ENCODE results near the gene CLEC2L. TPM values are rescaled to one million over a fixed set of nuclear protein-coding genes. Genes with fewer than 3 reads are reported as not detected.

CLEC2L gene
- total and polyA plus RNA-seq, 2 of the 8 experiments (the other 6 are each of a cell fraction or from before 2014, with no cell fraction given): 0.20 to 1.9 TPM

GRCh38 chr7:139482662-139483466 is 40.6 kb upstream of the CLEC2L start:
- Histone ChIP-seq H3K9me3 (ENCODE audit: insufficient read depth in 2 of 2, low read depth in 1 of 2, low read length in 1 of 2) (no peaks in the 10 kb centered on the region), H3K4me2 (ENCODE audit: insufficient read depth in 1 of 2, low read depth in 2 of 2, low read length in 2 of 2) (peak overlapping the region; percentile 81 to 90), H3K79me1 (ENCODE audit: low read depth, low read length) (peaks cover 5% of the 10 kb centered on the region), H3K27me3 (replicated peaks in 1 of 4; ENCODE audit: control insufficient read depth in 3 of 4, extremely low read depth in 1 of 4, insufficient read depth in 3 of 4, low read length in 3 of 4) (peaks cover 0 to 11% (median 5%) of the 10 kb centered on the region in 4 experiments; a peak in 4 of 7 replicates), H3K27ac (ENCODE audit: low read depth, low read length) (no peak overlapping the region), H3K23ac (ENCODE audit: insufficient read length) (no peak overlapping the region), H3K23me2 (ENCODE audit: low read depth, low read length) (peaks cover 13% of the 10 kb centered on the region; the same call in 1 of the 2 replicates), H3K4ac (replicated peaks; ENCODE audit: insufficient read length, low read depth, low read length) (no peak overlapping the region), H3K4me1 (replicated peaks in 1 of 4; ENCODE audit: control insufficient read depth in 3 of 4, insufficient read depth in 4 of 4, low read length in 3 of 4) (peaks cover 0 to 8% (median 4%) of the 10 kb centered on the region in 4 experiments; a peak in 5 of 7 replicates), H3K79me2 (ENCODE audit: control insufficient read depth in 1 of 2, insufficient read depth in 2 of 2, low read length in 2 of 2) (peaks cover 0 to 11% of the 10 kb centered on the region in 2 experiments; a peak in 1 of 4 replicates), H2BK5ac (ENCODE audit: low read depth, low read length) (no peak overlapping the region), H2BK20ac (ENCODE audit: low read length) (no peak overlapping the region), H3K18ac (ENCODE audit: extremely low read depth, low read length) (peak overlapping the region; percentile 97), H2AFZ (ENCODE audit: low read length) (peak overlapping the region; percentile 16; the same call in 1 of the 2 replicates), H2AK5ac (ENCODE audit: low read depth, low read length) (no peak overlapping the region), H2BK15ac (ENCODE audit: low read length) (no peak overlapping the region; the same call in 1 of the 2 replicates), H3K14ac (ENCODE audit: insufficient read length) (no peak overlapping the region), H3K36me3 (ENCODE audit: control insufficient read depth in 2 of 4, insufficient read depth in 4 of 4, low read length in 3 of 4) (peaks cover 0 to 6% (median under 1%) of the 10 kb centered on the region in 4 experiments; a peak in 2 of 8 replicates), H2BK120ac (replicated peaks; ENCODE audit: low read depth, low read length) (no peak overlapping the region), H2BK12ac (ENCODE audit: low read depth, low read length) (0 out of 2 replicates have a peak overlapping the region, but pooled peaks have one; percentile 27), H4K5ac (ENCODE audit: insufficient read length, low read depth, low read length) (peak overlapping the region; percentile 38), H3K4me3 (ENCODE audit: extremely low read depth in 1 of 4, insufficient read depth in 2 of 4, low read depth in 3 of 4, low read length in 4 of 4) (peak overlapping the region; percentile 57 to 71 (median 64)), H3K56ac (replicated peaks; ENCODE audit: insufficient read length, low read depth, low read length) (peak overlapping the region; percentile 30), H4K91ac (replicated peaks; ENCODE audit: insufficient read length, low read length) (peak overlapping the region; percentile 89), H4K8ac (ENCODE audit: extremely low read depth, insufficient read depth, low read length) (peak overlapping the region; percentile 92), H3K9ac (replicated peaks in 1 of 4; ENCODE audit: extremely low read depth in 1 of 4, low read depth in 3 of 4, low read length in 3 of 4) (peak overlapping the region; percentile 34 to 52 (median 44); a peak in 6 of 7 replicates), H4K20me1 (replicated peaks in 1 of 2; ENCODE audit: control insufficient read depth in 1 of 2, insufficient read depth in 2 of 2, low read length in 2 of 2) (peaks cover 2 to 4% of the 10 kb centered on the region in 2 experiments)
- CTCF ChIA-PET (ENCODE audit: partially characterized antibody): interaction anchor here (0.6 to 2.7 kb wide), 9 partner anchors 10 to 162 kb away, joined by 3 to 16 read pairs (median 4); no protein-coding TSS in a partner anchor
- DNase-seq (ENCODE audit: low read depth in 1 of 2, low spot score in 2 of 2) (peak in 1 of 2 experiments; percentile 73), FAIRE-seq (no peak)
- 3% methylated on average over 54 of the region's 90 CpGs; no CpG with 5 or more reads in 1 of the 2 experiments for WGBS, 2 experiments (ENCODE audit: extremely low coverage in 1 of 2, insufficient coverage in 1 of 2, insufficient read length in 1 of 2, insufficient replicate concordance in 2 of 2, low coverage in 1 of 2, low lambda C conversion rate in 2 of 2, missing lambda C conversion rate in 1 of 2)
- POLR2A ChIA-PET (ENCODE audit: partially characterized antibody): interaction anchor here (0.8 to 2.3 kb wide), 16 partner anchors 8 to 290 kb away, joined by 3 to 11 read pairs (median 4); partner anchors contain the start of gene LUC7L2
- no peak for TF ChIP-seq ZNF274 (IDR thresholded peaks at IDR 0.05; ENCODE audit: borderline replicate concordance, extremely low read depth, low read length)
- no peak for TF ChIP-seq FOSL1 (IDR thresholded peaks at IDR 0.05; ENCODE audit: insufficient read depth, low read depth, low read length)
- TF ChIP-seq POLR2AphosphoS5 (IDR thresholded peaks at IDR 0.05; ENCODE audit: low read depth, low read length): no peak
- TF ChIP-seq RFX5 (IDR thresholded peaks at IDR 0.05; ENCODE audit: borderline replicate concordance, low read depth, low read length): no peak
- TF ChIP-seq POU5F1 (IDR thresholded peaks at IDR 0.05; ENCODE audit: low read depth, low read length): no peak
- no peak for TF ChIP-seq PHF8 (conservative IDR thresholded peaks at IDR 0.05; ENCODE audit: low read depth, low read length)
- no peak for TF ChIP-seq MAFK (IDR thresholded peaks at IDR 0.05; ENCODE audit: low read depth, low read length)
- TF ChIP-seq RNF2 (IDR thresholded peaks at IDR 0.05; ENCODE audit: borderline replicate concordance, low read depth, low read length, missing control alignments, poor library complexity, severe bottlenecking): peak; percentile 53
- peak; percentile 47; the same call in 1 of the 2 replicates for TF ChIP-seq SUZ12 (IDR thresholded peaks at IDR 0.05; ENCODE audit: low read length)
- peak in 1 of 2 experiments; percentile 65; a peak in 1 of 4 replicates for TF ChIP-seq HDAC2 (IDR thresholded peaks at IDR 0.05; ENCODE audit: borderline replicate concordance in 1 of 2, low read depth in 2 of 2, low read length in 2 of 2)

All from H1 (cell line).